Measurements from ENCODE around the gene ANKRD52.
"Not testable (repeated sequence)": the region's sequence is repeated elsewhere in the genome, so short reads cannot be mapped to it uniquely, and the experiment has no call there.

The ANKRD52 gene

GRCh38 chr12:56271031-56271430, 12.8 kb upstream of the ANKRD52 start:
- DNase-seq: no peak

GRCh38 chr12:56267443-56268071, 9.4 kb upstream of the ANKRD52 start:
- DNase-seq: no peak

DNA sequence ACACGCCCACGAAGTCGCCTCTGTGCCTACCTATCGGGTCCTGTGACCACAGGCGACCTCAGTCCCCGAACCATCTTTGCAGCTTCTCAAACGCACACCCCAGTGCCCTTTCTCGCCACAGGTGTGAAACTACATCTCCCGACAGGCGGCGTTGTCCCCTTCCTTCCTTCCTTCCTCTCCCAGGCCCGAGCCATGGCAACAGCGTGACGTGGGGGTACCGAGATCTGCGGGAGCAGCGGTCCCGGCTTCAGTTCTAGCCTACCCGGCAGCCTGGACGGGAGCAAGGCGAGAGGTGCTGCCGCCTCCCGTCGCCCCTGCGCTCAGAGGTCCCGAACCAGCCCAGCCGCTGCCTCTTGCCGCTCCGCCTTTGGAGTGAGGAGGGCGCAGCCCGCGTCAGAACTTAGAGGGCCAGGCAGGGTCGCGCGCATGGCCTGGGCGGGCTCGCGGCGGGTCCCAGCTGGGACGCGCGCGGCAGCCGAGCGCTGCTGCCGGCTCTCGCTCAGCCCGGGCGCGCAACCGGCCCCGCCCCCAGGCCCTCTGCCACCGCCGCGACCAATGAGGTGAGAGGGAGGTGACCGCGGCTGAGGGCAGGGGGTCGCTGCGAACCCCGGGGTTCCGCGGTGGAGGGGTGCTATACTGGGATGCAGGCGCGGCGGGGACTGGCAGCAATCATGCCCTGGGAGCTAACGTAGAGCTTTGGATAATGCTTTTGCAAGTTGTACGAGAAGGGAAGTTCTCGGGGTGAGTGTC, 8.7 kb upstream of the ANKRD52 start, which contains the start of gene COQ10A:
Gene COQ10A (plus strand): TSS at position 250 of the 750 bp plus-strand sequence. CDS start 177 bp downstream, at position 427.
- DNase-seq: peak; percentile 68

DNA sequence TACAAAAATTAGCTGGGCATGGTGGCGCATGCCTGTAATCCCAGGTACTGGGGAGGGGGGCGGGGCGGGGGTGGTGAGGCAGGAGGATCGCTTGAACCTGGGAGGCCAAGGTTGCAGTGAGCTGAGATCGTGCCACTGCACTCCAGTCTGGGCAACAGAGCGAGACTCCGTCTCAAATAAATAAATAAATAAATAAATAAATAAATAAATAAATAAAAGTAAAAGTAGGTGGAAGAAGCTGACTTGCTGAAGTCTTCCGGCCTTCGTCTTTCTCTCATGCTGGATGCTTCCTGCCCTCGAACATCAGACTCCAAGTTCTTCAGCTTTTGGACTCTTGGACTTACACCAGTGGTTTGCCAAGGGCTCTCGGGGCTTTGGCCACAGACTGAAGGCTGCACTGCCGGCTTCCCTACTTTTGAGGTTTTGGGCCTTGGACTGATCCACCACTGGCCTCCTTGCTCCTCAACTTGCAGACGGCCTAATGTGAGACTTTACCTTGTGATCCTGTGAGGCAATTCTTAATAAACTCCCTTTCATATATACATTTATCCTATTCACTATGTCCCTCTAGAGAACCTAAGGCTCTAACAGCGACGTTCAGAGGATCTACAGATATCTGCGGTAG, 8.0 kb upstream of the ANKRD52 start:
- DNase-seq: not testable (repeated sequence)

DNA sequence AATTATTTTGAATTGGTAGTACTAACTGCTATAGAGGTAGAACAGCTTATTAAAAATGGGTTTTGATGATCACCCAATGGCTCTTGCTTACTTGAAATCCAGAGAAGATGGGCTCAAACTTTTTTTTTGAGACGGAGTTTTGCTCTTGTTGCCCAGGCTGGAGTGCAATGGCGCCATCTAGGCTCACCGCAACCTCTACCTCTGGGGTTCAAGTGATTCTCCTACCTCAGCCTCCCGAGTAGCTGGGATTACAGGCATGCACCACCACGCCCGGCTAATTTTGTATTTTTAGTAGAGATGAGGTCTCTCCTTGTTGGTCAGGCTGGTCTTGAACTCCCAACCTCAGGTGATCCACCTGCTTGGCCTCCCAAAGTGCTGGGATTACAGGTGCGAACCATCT, 4.8 kb upstream of the ANKRD52 start:
- DNase-seq: not testable (repeated sequence)

GRCh38 chr12:56261503-56262232, 3.5 kb upstream of the ANKRD52 start:
- no peak for DNase-seq

DNA sequence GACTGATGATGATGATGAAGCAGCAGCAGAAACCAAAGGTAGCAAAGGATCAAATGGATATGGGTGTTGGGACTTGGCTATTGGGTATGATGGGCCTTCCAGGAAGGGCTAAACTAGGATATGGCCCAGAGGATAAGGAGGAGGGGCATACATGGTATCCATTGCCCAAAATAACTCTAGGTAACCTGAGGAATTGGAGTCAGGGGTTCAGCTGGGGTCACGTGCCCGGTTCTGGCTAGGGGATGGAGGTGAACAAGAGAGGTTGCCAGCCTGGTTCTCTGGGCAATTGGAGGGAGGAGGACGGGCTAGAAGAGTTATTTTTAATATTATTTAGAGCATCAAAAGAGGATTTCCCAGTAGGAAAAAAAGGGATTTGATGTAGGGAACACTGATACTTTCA, 2.7 kb upstream of the ANKRD52 start:
- DNase-seq: no peak

- DNase-seq: no peak
Measured at GRCh38 chr12:56260380-56260779, 2.2 kb upstream of the ANKRD52 start.

GRCh38 chr12:56258820-56259183, 618 bp upstream of the ANKRD52 start:
- DNase-seq: no peak

DNA sequence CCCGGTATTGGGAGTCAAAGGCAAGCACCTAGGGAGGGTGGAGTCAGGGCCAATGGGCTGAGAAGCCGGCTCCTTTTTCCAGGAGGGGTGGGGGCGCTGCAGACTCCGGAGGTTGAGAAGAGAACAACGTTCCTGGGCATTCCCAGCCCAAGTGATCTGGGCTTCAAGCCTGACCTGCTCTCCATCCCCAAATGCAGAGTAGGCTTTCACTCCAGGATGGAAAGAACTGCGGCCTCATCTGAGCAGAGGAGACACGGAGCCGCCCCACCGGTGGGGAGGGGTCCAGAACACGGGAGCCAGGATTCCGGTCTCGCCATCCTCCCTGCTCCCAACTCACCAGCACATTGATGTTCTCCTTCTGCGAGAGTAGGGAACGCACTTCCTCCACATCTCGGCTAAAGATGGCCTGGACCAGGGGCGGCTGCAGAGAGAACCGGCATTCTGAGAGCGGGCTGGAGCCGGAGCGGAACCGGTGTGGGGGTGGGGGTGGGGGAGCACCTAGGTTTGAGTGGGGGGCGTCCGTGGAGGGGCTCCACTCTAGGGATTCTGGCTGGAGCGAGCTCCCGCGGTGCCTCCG, 605 bp downstream of the ANKRD52 start:
- no peak for DNase-seq

DNA sequence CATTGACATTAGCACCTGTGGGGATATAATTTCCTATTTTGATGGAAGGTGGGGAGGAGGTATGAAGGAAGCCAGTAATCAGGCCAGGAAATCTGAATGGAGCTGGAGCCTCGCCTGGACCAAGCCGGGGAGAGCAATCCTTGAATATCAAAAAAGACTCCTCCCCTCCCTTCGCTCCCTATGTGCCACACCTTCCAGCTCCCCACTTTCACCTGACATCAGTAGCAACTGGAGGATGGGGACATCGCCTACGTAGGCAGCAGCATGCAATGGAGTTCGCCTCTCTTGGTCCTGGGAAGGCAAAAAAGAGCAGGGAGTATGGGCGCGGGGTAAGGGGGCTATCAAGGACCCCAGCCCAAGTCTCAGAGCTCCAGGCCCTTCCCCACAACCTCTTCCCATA, 1.1 kb downstream of the ANKRD52 start:
- no peak for DNase-seq

- no peak for DNase-seq
Measured at GRCh38 chr12:56256326-56256960, 1.7 kb downstream of the ANKRD52 start.

- DNase-seq: no peak
Measured at GRCh38 chr12:56255671-56256070, 2.5 kb downstream of the ANKRD52 start.

DNA sequence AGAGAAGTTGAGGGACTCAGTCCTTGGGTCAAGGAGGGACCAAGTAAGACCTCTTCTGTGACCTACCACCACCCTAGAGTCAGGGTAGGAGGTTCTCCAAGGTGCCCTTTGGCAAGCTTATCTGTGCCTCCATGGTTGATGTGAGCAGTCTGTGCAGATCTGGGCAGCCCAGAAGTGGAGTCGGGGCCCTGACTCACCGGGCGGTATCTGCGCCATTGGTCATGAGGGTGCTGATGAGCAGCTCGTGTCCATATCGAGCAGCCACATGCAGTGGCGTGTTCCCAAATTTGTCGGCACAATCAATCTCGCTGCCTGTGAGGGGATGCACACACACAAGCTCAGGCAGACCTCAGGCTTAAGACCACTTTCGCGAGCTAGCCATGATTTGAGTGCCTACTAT, 5.1 kb downstream of the ANKRD52 start:
- DNase-seq: no peak

- DNase-seq: no peak
Measured at GRCh38 chr12:56252649-56253048, 5.5 kb downstream of the ANKRD52 start.

DNA sequence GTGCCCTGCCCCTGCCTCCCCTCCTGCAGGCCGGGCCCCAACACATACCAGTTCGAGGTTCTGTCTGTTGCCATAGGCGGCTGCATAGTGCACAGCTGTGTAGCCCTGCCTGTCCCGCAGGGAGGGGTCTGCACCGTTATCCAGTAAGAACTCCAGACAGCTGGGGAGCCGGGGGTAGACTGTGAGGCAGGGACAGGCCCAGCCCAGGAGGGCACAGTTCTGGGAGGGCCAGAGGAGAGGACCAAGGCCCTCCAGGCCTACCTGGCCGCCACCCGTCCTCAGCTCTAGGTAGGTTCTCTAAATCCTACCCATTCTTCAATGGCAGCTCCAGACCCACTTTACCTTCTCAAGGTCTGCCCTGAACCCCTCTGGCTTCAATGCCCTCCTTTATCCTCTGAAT, 9.5 kb downstream of the ANKRD52 start:
- no peak for DNase-seq

DNA sequence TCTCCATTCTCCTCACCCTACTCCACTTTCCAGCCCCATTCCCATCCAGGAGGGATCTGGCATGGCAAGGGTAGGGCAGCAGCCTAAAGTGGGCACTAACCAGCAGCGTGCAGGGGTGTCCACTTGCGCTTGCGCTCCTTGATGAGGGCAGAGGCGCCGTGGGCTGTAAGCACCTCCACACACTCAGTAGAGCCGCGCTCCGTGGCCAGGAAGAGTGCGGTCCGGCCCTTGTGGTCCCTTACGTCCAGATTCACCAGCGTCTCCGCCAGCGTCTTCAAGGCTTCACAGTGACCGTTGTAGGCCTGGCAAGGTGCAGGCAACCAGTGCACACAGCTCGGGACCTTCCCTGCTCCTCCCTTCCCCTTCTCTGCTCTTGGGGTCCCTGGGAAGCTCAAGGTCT, 10.3 kb downstream of the ANKRD52 start:
- DNase-seq: no peak

DNA sequence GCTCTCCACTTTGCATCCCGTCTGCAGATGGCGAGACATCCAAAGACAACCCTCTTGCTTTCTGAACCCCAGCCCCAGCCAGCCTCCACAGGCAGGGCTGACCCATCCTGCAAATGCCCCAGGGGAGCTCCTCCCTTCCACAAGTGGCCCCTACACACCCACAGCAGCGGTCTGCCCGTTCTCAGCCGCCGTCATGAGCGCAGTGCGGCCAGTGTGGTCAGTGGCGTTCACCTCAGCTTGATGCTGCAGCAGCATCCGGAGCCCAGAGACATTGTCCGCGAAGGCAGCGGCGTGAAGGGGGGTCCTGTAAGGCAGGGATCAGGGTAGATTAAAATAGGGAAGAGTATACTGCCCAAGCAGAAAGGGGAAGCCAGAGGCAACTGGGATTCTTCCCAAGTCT, 13.7 kb downstream of the ANKRD52 start:
- DNase-seq: no peak

DNA sequence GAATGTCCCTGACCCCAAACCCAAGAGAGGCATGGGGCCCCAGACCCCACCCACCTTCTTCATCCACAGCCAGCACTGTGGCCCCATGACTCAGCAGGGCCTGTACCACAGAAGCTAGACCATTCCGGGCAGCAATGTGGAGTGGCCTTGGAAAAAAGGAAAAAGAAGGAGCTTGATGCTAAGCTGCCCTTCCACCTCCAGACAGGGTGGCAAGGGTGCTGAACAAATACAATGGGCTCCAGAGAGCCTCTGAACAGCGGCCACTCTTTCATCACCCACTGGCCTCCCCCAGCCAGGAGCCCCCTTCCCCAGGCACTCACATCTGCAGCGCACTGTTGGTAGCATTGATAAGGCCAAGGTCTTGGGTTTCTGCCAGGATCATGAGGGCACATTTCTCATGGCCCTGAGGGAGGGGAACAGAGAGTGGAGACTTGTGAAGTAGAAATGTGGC, 14.4 kb downstream of the ANKRD52 start:
- DNase-seq: no peak

GRCh38 chr12:56242986-56243385, 15.2 kb downstream of the ANKRD52 start:
- DNase-seq: no peak

GRCh38 chr12:56241424-56242303, 16.5 kb downstream of the ANKRD52 start:
- no peak for DNase-seq

GRCh38 chr12:56237552-56237951, 20.6 kb downstream of the ANKRD52 start:
- no peak for DNase-seq

Measured in NCI-H524 treated with DMSO at 0.1 percent for 48 hours (cell line).